Measurements from ENCODE around the gene CXCL5.

The CXCL5 gene

DNA sequence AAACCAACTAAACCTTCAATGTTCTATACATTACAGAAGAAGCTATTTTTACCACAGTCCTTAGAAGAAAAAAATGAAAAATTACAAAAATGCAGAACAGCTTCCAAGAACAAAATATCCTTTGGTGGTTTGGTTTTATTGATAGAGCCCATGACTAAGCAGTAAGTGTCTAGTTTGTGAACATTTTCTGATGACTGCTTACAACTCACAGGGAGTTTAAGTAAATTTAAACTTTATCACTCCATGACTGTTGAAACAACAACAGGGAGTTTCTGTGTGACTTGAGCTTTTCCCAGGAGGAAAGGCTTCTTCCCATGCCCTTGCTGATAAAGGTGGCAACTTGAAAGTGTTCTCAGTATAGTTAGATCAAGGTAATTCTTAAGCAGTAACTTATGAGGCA, 19.6 kb downstream of the CXCL5 start:
- Mint-ChIP-seq H3K4me1 (no peaks in the 10 kb centered on the region), H3K9me3 (peaks cover 5% of the 10 kb centered on the region), H3K27me3 (ENCODE audit: low read depth) (peaks cover 18% of the 10 kb centered on the region), H3K27ac (no peak overlapping the region), H3K4me3 (no peak overlapping the region), H3K36me3 (ENCODE audit: low read depth) (no peaks in the 10 kb centered on the region)
- TF ChIP-seq, protein P1, sequence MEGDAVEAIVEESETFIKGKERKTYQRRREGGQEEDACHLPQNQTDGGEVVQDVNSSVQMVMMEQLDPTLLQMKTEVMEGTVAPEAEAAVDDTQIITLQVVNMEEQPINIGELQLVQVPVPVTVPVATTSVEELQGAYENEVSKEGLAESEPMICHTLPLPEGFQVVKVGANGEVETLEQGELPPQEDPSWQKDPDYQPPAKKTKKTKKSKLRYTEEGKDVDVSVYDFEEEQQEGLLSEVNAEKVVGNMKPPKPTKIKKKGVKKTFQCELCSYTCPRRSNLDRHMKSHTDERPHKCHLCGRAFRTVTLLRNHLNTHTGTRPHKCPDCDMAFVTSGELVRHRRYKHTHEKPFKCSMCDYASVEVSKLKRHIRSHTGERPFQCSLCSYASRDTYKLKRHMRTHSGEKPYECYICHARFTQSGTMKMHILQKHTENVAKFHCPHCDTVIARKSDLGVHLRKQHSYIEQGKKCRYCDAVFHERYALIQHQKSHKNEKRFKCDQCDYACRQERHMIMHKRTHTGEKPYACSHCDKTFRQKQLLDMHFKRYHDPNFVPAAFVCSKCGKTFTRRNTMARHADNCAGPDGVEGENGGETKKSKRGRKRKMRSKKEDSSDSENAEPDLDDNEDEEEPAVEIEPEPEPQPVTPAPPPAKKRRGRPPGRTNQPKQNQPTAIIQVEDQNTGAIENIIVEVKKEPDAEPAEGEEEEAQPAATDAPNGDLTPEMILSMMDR (IDR thresholded peaks at IDR 0.05; ENCODE audit: unreplicated experiment in 3 of 3) = no peak

DNA sequence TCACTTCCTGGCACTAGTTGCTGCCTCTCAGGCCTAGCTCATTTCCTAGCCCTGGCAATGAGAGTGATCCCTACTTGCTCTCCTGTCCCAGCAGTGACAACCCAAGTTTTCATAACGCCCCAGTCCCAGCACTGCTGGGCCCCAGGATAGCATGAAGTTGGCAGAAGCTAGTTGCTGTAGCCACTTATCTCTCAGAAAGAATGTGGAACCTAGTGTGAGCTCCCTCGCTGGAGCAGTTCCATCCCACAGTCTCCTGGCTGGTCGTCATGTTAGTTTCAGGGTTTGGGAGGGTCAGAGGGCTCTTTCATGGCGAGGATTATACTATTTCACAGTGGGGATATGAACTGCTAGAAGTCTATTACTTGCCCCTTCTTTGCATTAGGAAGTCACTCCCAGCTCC, 21.8 kb downstream of the CXCL5 start:
- peaks cover 10% of the 10 kb centered on the region for H3K27me3 Mint-ChIP-seq (ENCODE audit: low read depth)
- TF ChIP-seq, protein P1 (IDR thresholded peaks at IDR 0.05; ENCODE audit: unreplicated experiment in 3 of 3) = no peak
- H3K27ac Mint-ChIP-seq = no peak overlapping the region
- no peak overlapping the region for H3K4me3 Mint-ChIP-seq
- H3K36me3 Mint-ChIP-seq (ENCODE audit: low read depth) = no peaks in the 10 kb centered on the region
- no peaks in the 10 kb centered on the region for H3K4me1 Mint-ChIP-seq
- H3K9me3 Mint-ChIP-seq = peaks cover 18% of the 10 kb centered on the region

DNA sequence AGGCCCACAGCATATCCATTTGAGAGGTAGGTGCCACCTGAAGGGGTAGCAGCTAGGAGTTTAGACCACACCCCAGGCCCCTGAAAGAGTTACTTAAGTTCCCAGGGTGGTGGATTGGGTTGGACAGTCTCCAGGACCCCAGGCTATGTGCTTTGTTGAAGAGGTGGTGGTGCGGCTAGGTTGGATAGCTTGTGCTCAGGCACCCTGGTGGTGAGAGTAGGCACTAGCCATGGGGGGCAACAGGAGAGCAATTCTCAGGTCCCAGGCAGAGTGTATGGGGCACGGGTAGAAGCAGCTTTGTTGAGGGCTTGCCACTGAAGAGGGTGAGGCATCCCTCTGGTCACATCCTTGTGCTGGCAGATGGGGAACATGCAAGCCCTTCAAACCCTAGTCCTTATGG, 22.3 kb downstream of the CXCL5 start:
- H3K27me3 Mint-ChIP-seq (ENCODE audit: low read depth) = peaks cover 7% of the 10 kb centered on the region
- H3K27ac Mint-ChIP-seq = no peak overlapping the region
- no peaks in the 10 kb centered on the region for H3K4me1 Mint-ChIP-seq
- TF ChIP-seq, protein P1 (IDR thresholded peaks at IDR 0.05; ENCODE audit: unreplicated experiment in 3 of 3) = no peak
- H3K36me3 Mint-ChIP-seq (ENCODE audit: low read depth) = no peaks in the 10 kb centered on the region
- H3K9me3 Mint-ChIP-seq = peaks cover 22% of the 10 kb centered on the region
- H3K4me3 Mint-ChIP-seq = no peak overlapping the region

DNA sequence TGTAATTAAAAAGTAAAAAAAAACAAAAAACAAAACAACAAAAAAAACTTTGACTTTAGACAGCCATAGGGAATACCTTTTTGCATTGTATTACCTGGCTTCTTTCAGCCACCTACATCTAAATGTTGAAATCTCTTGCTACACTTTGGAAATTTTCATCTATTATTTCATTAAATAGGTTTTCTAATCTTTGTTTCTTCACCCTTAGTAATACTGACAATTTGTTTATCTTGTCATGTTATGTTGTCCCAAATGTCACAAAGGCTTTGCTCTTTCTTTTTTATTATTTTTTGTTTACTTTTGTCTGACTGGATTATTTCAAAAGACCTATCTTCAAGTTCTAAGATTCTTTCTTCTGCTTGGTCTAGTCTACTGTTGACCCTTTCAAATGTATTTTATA, 24.1 kb downstream of the CXCL5 start:
- H3K27ac Mint-ChIP-seq = no peak overlapping the region

DNA sequence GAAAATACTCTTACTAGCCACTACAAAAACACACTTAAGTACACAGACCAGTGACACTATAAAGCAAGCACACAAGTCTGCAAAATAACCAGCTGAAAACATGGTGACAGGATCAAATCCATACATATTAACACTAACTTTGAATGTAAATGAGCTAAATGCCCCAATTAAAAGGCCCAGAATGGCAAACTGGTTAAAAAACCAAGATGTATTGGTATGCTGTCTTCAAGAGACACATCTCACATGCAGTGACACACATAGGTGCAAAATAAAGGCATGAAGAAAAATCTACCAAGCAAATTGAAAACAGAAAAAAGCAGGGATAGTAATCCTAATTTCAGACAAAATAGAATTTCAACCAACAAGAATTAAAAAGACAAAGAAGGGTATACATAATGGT, 27.5 kb downstream of the CXCL5 start:
- peaks cover 34% of the 10 kb centered on the region for H3K9me3 Mint-ChIP-seq
- H3K27ac Mint-ChIP-seq = no peak overlapping the region
- H3K4me1 Mint-ChIP-seq = no peaks in the 10 kb centered on the region
- H3K27me3 Mint-ChIP-seq (ENCODE audit: low read depth) = no peaks in the 10 kb centered on the region
- no peaks in the 10 kb centered on the region for H3K36me3 Mint-ChIP-seq (ENCODE audit: low read depth)
- no peak overlapping the region for H3K4me3 Mint-ChIP-seq
- TF ChIP-seq, protein P1 (IDR thresholded peaks at IDR 0.05; ENCODE audit: unreplicated experiment in 3 of 3) = no peak

More for the DNA sequence above, 24.1 kb downstream of the CXCL5 start:
- TF ChIP-seq, protein P1 (IDR thresholded peaks at IDR 0.05; ENCODE audit: unreplicated experiment in 3 of 3) = no peak
- peaks cover 34% of the 10 kb centered on the region for H3K9me3 Mint-ChIP-seq
- peaks cover 5% of the 10 kb centered on the region for H3K27me3 Mint-ChIP-seq (ENCODE audit: low read depth)
- no peak overlapping the region for H3K4me3 Mint-ChIP-seq
- H3K36me3 Mint-ChIP-seq (ENCODE audit: low read depth) = no peaks in the 10 kb centered on the region
- H3K4me1 Mint-ChIP-seq = no peaks in the 10 kb centered on the region

DNA sequence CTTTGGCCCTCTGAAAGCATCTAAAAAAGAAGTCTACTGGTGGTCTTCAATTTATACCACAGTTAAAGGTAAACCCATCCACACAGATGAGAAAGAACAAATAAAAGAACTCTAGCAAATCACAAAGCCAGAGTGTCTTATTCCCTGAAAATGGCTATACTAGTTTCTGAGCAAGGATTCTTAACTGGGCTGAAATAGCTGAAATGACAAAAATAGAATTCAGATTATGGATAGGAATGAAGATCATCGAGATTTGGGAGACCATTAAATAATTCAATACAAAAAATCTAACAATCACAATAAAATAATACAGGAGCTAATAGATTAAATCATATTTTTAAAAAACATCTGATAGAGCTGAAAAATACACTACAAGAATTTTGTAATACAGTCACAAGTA, 28.5 kb downstream of the CXCL5 start:
- H3K9me3 Mint-ChIP-seq = peaks cover 30% of the 10 kb centered on the region
- H3K4me3 Mint-ChIP-seq = no peak overlapping the region
- H3K27me3 Mint-ChIP-seq (ENCODE audit: low read depth) = no peaks in the 10 kb centered on the region
- no peaks in the 10 kb centered on the region for H3K4me1 Mint-ChIP-seq
- no peak overlapping the region for H3K27ac Mint-ChIP-seq
- H3K36me3 Mint-ChIP-seq (ENCODE audit: low read depth) = no peaks in the 10 kb centered on the region
- TF ChIP-seq, protein P1 (IDR thresholded peaks at IDR 0.05; ENCODE audit: unreplicated experiment in 3 of 3) = no peak
